GM21447 (cell line): ENCODE data around the gene BACH1.

Experiments
- ATAC-seq: cut with Tn5 transposase; IDR thresholded peaks from one replicate; pipeline ENCODE4 v1.9.1; 2021; ENCODE audit not compliant: unreplicated experiment

Gene BACH1

DNA sequence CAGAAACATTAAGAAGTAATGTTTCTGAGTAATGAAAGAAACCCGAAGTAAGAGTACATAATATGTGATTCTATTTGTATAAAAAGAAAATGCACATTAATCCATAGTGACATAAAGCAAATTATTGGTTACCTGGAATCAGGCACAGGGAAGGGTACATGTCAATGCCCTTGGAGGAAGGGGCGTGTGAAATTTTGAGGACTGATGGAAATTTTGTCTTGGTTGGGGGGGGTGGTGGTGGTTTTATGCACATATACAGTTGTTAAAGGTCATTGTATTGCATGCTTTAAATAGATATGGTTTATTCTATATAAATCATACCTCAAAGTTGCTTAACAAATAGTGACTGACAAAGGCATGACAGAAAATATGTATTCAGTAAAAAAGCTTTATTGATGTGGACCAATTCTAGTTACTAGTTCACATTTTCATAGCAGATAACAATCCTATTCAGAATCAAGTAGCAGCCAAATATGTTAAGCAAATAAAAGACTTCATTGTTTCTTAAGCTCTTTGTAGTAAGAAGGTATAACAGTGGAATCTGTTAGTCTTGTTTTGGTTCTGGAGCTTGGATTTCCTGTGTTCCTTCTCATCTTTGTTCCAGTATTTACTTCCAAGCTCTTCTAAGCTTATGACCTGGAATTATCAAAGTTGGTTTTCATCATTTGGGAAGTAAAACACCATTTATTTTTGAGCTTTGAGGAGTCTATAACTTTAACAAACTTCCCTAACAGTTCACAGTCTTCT is 15.1 kb downstream of the BACH1 start:
- ATAC-seq, result no peak

DNA sequence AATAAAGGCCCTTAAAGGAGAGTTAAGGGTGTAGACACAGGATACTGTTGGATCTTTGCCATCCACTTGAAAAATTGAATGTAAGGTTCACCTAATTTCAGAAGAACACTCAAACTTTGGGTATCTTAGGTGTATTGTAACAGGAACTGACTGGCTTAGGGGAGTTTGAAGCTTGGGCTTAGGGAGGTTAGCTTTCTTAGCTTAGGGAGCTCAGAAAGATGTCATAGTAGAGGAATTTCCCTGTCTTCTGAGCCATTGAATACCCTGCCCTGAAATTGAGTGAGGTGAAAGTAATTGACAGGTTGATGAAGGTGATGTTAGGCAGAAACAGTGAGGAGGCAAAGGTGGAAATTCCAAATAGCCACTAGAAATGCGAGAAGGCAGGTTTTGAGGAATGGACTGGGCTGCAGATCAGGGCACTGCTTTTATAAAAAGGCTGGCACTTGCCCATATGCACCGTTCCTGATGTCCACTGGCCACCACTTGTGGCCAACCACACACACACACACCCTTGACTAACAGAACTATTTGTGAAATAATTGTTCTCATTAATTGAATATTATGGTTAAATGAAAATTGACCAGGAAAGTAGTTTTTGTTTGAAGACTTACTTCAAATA is 16.5 kb downstream of the BACH1 start:
- no peak for ATAC-seq

DNA sequence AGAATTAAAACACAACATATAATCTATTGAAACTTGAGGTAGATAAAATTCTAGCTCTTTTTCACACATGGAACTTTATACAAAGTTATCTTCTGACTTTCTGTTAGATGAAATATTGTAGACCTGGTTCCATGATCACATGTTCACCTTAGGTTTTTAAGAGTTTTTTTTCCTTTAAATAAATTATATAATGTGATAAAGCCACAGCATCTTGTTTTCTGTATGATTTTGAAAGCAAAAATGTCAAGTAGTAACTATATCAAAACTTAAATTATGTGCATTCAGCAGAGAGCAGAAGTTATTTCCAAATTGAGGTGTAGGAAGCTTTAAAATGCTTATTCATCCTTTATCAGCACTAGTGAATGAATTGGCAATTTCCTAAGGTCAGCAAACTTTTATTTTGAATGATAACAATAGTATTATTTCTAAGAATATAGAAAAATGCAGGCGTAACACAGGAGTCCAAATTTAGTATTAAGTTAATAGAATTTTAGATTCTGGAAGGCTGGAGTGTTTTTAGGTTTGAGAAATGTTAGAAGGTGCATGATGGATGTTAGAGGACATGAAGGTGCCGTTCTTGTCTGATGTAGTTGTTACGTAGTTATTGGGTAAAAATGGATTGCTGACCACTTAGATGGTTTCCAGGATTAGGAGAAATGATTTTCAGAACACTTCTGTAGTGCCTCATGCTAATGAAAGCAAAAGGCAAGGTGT is 17.5 kb downstream of the BACH1 start:
- ATAC-seq, result no peak

DNA sequence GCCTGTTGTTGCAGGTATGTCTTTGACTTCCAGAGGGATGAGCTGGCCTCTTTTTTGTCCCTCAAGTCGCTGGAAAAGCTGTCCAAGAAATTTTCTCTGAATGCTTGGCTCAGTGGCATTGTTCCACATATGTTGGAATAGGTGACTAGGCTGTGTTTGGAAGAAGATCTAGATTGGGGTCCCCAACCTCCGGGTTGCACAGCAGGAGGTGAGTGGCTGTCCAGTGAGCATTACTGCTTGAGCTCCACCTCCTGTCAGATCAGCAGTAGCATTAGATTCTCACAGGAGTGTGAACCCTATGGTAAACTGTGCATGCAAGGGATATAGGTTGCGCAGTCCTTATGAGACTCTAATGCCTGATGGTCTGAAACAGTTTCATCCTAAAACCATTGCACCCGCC is 18.1 kb downstream of the BACH1 start:
- no peak for ATAC-seq

DNA sequence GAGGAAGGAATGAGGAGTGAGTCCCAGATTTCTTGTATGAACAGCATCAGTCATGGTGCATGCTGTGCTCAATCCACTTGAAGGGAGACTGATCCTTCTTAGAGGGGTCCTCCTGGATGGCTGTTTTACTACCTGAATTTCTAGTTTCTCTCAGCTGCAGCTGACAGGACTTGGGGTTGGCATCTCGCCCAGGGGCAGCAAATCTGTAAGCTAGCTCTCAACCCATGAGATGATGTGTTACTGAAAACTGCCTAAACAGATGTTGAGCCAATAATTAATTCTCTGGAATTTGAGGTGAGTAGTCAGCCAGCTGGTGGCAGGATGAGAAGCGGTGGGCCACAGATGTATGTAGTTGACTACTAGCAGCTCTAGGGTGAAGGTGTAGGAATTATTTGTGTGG is 19.6 kb downstream of the BACH1 start:
- no peak for ATAC-seq

DNA sequence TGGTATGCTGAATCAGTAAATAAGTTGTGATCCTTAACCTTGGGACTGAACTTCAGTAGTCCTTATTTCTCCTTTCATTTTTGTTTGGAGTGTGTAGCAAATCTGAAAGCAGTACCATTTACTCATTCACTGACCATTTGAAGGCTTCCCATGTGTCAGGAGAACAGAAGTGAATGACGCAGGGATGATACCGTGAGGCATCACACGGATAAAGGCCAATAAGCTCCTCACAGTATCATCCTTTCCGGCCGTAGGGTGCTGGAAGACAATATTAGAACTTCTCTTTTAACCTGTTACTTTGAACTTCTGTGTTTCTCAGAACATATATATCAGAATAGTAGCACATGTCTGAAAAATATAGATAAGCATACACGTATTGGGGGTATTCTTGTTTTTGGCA is 21.3 kb downstream of the BACH1 start:
- ATAC-seq, result no peak

DNA sequence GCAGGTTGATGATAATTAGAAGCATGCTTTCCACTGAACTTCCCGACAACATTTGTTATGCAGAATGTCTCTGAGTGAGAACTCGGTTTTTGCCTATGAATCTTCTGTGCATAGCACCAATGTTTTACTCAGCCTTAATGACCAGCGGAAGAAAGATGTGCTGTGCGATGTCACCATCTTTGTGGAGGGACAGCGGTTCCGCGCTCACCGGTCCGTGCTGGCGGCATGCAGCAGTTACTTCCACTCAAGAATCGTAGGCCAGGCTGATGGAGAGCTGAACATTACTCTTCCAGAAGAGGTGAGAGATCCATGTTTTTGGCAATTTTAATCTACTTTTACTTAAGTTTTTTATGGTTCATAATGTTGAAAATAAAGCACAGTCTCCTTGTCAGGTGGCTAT is 22.5 kb downstream of the BACH1 start:
- ATAC-seq, result no peak

DNA sequence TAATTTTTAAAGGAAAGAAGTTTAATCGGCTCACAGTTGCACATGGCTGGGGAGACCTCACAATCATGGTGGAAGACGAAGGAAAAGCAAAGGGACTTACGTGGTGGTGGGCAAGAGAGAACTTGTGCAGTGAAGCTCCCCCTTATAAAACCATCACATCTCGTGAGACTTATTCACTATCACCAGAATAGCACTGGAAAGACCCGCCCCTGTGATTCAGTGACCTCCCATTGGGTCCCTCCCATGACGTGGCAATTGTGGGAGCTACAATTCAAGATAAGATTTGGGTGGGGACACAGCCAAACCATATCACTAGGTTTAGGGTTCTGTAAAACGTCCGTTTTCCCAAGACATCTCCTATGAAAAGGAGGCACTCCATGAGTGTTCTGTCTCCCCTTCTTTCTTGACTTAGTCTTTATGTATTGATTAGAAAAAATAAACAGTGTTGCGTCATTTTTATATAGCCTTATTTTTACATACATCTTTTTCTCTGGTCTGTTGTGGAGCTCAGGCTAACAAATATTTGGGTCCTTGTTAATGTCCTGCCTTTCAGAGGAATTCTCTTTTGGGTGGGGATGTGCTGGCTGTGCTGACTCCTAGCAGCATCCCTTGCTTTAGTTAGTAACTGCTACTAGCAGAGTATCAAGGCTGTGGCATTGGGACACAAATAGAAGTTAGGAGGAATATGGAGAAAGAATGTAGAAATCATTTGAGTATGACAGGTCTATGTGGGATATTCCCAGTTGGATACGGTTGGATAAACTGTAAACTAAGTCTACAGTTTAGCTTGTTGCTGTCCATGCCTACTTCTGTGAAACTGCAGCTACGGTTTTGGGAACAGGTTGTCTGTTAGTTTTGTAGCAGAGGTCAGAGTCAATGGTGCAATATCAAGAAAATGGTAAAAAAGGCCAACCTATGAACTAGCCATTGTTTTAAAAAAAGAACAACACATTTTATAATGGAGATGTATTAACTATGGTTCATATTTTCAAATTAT is 23.5 kb downstream of the BACH1 start:
- ATAC-seq, result no peak

DNA sequence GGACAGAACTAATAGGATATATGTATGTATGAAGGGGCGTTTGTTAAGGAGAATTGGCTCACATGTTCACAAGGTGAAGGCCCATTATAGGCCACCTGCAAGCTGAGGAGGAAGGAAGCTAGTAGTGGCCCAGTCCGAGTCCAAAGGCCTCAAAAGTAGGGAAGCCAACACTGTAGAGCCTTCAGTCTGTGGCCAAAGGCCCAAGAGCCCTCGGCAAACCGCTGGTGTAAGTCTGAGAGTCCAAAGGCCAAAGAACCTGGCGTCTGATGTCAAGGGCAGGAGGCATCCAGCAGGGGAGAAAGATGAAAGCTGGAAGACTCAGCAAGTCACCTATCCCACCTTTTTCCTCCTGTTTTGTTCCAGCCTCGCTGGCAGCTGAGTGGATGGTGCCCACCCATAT is 24.5 kb downstream of the BACH1 start:
- no peak for ATAC-seq

DNA sequence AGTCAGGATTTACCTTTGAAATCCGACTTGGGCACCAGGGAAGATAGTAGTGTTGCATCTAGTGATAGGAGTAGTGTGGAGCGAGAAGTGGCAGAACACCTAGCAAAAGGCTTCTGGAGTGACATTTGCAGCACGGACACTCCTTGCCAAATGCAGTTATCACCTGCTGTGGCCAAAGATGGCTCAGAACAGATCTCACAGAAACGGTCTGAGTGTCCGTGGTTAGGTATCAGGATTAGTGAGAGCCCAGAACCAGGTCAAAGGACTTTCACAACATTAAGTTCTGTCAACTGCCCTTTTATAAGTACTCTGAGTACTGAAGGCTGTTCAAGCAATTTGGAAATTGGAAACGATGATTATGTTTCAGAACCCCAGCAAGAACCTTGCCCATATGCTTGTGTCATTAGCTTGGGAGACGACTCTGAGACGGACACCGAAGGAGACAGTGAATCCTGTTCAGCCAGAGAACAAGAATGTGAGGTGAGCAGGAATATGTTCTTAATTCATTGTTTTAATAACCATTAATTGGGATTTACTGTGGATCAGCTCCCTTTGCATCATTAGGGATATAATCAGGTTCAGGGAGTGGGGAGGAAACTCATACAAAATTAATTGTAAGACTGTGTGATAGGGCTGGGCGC is 28.3 kb downstream of the BACH1 start:
- ATAC-seq, result no peak

DNA sequence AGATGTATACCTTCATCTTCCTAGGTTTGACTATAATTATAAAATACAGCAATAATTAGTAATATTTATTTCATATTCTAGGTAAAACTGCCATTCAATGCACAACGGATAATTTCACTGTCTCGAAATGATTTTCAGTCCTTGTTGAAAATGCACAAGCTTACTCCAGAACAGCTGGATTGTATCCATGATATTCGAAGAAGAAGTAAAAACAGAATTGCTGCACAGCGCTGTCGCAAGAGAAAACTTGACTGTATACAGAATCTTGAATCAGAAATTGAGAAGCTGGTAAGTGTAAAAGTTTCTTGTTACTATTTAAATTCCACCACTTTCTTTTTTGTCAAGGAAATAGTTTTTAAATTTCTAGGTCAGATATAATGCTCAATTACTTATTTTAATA is 30.7 kb downstream of the BACH1 start:
- no peak for ATAC-seq

DNA sequence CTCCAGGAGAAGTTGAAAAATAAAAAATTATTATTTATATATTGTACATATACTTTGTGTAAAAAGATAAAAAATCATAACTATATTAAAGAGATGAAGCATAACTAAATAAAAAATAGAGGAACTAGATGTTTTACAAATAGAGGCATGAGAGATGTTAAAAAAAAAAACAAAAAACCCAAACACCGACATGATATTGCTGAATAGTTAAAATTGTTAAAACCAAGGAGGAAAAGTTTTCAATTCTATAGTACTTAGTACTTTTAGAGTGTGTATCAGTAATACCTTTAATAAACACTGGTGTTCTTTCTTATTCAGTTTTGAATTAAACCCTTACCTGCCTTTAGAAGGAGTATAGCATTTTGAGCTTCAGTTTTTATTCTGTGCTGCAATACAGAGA is 32.1 kb downstream of the BACH1 start:
- ATAC-seq, result no peak

DNA sequence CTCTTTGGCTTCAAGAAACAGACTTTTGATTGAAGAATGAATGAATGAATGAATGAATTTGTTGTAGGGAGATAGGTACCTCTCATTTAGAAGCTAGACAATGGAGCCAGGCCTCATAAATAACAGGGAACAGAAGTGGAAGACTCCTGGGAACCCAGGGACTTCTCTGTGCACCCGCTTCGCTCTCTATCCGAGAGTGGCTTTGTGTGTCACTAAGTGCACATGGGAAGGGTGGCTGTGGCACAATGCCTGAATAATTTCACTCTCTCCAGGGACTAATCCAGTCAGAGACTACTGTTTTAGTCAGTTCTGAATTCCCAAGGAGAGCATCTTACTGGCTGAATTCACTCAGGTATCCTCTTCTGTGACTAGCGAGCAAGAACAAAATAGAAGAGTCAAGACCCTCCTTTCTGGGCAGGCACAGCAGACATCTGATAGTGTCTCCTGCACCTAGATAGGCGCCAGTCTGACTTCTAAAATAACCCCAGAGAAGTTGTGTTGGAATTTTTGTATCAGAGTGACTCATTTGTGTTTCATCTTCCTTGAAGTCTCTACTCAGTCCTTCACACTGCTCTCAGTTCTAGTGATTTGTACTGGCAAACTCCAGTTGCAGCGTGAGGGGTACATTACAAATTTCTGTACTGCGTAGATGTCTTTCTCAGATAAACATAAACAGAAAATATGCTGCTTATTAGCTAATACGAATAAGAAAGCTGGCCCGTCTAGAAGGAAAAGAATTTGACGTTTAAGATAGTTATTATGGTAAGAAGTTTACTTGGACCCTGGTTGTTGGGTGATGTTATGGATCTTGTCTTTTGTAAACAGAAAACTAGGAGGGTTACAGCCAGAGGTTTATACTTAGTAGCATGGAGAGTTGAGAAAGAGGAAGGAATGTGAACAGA is 34.0 kb downstream of the BACH1 start:
- no peak for ATAC-seq

DNA sequence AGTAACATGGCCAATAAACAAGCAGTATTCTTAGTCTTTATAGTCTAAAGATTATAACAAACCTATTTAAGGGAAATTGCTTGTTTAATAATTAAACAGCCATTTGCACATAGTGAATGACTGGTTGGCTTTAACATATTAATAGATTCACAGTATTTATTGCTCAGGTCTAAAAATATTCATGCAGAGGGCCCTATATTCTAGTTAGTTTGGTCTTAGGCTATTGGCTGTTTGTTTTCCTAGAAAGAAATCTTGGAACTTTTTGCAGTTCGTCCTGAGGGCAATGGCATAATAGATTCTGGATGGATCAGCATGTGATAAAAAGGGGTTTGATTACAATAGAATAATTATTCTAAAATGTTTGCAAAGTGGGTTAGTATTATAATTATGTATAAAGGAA is 34.7 kb downstream of the BACH1 start:
- no peak for ATAC-seq

DNA sequence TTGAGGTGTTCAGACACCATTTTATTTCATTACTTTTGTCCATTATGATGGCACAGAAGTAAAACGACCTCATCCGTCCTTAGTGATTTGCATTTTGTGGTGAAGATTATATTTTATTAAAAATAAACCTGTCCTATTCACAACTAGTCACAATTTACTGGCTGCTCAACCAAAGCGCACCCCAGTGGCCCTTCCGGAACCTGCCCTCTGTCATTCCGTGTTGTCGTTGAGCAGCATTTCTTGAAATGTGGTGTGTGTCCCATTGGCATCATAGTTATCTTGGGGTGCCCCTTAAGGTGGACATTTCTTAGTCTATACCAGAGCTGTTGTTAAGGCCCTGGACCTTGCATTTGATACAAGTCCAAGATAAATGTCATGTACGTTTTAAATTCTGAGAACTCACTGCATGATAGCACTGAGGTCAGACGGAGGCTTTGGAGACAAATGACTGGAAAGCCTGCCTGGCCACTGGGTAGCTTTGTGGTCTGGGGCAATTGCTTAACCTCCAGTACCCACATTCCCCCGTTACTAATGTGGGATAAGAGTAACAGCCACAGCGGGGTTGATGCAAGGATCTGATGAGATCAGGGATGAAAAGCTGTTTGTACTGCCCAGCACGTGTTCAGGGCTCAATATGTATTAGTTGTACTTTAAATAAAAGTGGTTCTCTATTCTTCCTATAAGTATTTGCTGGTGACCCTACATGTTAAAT is 36.2 kb downstream of the BACH1 start:
- no peak for ATAC-seq

DNA sequence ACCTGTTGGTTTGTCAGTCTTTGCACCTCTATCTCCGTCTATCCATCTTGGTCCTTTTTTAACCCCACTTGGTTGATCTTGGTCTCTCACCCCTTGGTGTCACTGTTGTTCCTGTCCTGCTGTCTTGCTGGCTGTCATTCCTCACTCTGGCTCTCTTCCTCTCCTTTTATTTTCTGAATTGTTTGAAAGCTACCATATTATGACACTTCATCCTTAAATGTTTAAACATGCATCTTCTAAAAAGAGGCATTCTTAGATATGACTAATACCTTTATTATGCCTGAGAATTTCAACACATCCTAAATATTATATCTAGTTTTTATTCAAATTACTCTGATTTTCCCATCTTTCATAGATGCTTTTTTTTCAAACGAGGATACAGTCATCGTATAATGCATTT is 37.0 kb downstream of the BACH1 start:
- no peak for ATAC-seq

DNA sequence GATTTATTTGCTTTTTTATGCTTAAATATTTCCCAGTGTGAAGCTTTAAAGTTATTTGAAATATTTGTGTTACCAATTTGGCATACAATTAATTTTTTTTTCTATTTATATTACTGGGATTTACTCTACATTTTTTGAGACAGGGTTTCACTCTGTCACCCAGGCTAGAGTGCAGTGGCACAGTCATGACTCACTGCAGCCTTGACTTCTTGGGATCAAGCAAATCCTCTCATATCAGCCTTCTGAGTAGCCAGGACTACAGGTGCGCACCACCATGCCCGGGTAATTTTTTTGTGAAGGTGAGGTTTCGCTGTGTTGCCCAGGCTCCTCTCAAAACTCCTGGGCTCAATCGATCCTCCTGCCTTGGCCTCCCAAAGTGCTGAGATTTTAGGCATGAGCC is 39.5 kb downstream of the BACH1 start:
- no peak for ATAC-seq

DNA sequence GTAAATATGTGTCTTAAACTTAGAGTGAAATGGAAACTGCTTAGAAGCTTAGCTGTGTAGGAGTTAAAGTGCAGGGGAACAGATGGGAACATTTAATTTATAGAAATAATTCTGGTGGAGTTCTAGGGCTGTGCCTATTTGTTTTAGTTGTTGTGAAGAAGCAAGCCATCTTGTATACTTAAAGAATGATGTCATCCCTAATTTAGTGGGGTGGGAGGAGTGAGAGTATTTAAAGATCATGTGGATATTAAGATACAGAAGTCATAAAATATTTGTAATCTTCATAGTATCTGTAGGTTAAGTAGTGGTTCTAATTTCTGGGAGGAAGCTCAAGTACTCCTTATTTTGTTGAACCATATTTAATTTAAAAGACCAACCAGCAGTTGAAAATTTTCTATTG is 41.5 kb downstream of the BACH1 start:
- no peak for ATAC-seq

DNA sequence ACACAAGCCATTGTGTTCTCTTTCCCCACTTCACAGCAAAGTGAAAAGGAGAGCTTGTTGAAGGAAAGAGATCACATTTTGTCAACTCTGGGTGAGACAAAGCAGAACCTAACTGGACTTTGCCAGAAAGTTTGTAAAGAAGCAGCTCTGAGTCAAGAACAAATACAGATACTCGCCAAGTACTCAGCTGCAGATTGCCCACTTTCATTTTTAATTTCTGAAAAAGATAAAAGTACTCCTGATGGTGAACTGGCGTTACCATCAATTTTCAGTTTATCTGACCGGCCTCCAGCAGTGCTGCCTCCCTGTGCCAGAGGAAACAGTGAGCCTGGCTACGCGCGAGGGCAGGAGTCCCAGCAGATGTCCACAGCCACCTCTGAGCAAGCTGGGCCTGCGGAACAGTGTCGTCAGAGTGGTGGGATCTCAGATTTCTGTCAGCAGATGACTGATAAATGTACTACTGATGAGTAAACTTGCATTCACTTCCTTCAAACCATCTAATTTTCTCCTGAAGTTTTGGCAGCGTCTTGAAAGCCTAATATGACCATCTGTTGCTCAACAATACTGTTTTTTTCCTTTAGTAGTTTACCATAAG is 43.7 kb downstream of the BACH1 start:
- ATAC-seq, result no peak
